ENCODE data around the gene SPRING1.

SPRING1 gene, protein sequence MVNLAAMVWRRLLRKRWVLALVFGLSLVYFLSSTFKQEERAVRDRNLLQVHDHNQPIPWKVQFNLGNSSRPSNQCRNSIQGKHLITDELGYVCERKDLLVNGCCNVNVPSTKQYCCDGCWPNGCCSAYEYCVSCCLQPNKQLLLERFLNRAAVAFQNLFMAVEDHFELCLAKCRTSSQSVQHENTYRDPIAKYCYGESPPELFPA

GRCh38 chr12:116737774-116738657, at the start of gene SPRING1, which contains the start of gene RNFT2:
Gene SPRING1, minus strand, starts transcription at chr12:116738069. Its CDS starts 169 bp downstream, at chr12:116737900.
Gene RNFT2, plus strand, starts transcription at chr12:116738315. Its CDS starts 2,183 bp downstream, at chr12:116740498.
- peak within 1 kb of the TSS; percentile 79 for H3K4me3 ChIP-seq (ENCODE audit: low read depth, low read length)
- H3K36me3 ChIP-seq (ENCODE audit: control insufficient read depth in 2 of 2, insufficient read depth in 1 of 2, low read length in 2 of 2): peaks cover 19 to 40% of the 10 kb centered on the region in 2 experiments
- POLR2A ChIA-PET: interaction anchor here (0.6 to 1.0 kb wide), 8 partner anchors 15 to 142 kb away, joined by 3 to 6 read pairs (median 3); no protein-coding TSS in a partner anchor
- peak within 1 kb of the TSS; percentile 47; the same call in 1 of the 2 replicates for H3K27ac ChIP-seq (ENCODE audit: extremely low read depth, low read depth, low read length)
- H3K9me3 ChIP-seq (ENCODE audit: control insufficient read depth, insufficient read depth, low read depth, low read length): no peaks in the 10 kb centered on the region
- CTCF ChIA-PET: interaction anchor here (0.9 kb wide), 1 partner anchor 144 kb away, joined by 5 read pairs; no protein-coding TSS in a partner anchor
- peaks cover 12% of the 10 kb centered on the region for H3K4me1 ChIP-seq (ENCODE audit: control insufficient read depth, insufficient read depth, low read length)
- TF ChIP-seq OSR2 (tag by site-specific recombination; IDR thresholded peaks at IDR 0.05): 0 out of 2 replicates have a peak, but pooled peaks have one; percentile 20
- TF ChIP-seq YY2 (tag by site-specific recombination; IDR thresholded peaks at IDR 0.05): no peak
- TF ChIP-seq ZNF561 (tag by site-specific recombination; IDR thresholded peaks at IDR 0.05; ENCODE audit: borderline replicate concordance): peak; percentile 98
- TF ChIP-seq, protein P1, sequence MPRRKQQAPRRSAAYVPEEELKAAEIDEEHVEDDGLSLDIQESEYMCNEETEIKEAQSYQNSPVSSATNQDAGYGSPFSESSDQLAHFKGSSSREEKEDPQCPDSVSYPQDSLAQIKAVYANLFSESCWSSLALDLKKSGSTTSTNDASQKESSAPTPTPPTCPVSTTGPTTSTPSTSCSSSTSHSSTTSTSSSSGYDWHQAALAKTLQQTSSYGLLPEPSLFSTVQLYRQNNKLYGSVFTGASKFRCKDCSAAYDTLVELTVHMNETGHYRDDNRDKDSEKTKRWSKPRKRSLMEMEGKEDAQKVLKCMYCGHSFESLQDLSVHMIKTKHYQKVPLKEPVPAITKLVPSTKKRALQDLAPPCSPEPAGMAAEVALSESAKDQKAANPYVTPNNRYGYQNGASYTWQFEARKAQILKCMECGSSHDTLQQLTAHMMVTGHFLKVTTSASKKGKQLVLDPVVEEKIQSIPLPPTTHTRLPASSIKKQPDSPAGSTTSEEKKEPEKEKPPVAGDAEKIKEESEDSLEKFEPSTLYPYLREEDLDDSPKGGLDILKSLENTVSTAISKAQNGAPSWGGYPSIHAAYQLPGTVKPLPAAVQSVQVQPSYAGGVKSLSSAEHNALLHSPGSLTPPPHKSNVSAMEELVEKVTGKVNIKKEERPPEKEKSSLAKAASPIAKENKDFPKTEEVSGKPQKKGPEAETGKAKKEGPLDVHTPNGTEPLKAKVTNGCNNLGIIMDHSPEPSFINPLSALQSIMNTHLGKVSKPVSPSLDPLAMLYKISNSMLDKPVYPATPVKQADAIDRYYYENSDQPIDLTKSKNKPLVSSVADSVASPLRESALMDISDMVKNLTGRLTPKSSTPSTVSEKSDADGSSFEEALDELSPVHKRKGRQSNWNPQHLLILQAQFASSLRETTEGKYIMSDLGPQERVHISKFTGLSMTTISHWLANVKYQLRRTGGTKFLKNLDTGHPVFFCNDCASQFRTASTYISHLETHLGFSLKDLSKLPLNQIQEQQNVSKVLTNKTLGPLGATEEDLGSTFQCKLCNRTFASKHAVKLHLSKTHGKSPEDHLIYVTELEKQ (tag by site-specific recombination; IDR thresholded peaks at IDR 0.05; ENCODE audit: borderline replicate concordance): no peak
- peak; percentile 80 for TF ChIP-seq ZBTB26 (tag by site-specific recombination; optimal IDR thresholded peaks at IDR 0.05)
- TF ChIP-seq, protein P2, sequence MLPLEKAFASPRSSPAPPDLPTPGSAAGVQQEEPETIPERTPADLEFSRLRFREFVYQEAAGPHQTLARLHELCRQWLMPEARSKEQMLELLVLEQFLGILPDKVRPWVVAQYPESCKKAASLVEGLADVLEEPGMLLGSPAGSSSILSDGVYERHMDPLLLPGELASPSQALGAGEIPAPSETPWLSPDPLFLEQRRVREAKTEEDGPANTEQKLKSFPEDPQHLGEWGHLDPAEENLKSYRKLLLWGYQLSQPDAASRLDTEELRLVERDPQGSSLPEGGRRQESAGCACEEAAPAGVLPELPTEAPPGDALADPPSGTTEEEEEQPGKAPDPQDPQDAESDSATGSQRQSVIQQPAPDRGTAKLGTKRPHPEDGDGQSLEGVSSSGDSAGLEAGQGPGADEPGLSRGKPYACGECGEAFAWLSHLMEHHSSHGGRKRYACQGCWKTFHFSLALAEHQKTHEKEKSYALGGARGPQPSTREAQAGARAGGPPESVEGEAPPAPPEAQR (tag by site-specific recombination; IDR thresholded peaks at IDR 0.05): no peak
- no peak for TF ChIP-seq ZNF133 (tag by site-specific recombination; IDR thresholded peaks at IDR 0.05)
- peak; percentile 87 for TF ChIP-seq ZBTB44 (tag by site-specific recombination; IDR thresholded peaks at IDR 0.05)
- peak; percentile 98 for TF ChIP-seq KLF16 (tag by site-specific recombination; IDR thresholded peaks at IDR 0.05)
- TF ChIP-seq ZNF157 (tag by site-specific recombination; IDR thresholded peaks at IDR 0.05): no peak
- TF ChIP-seq, protein P3, sequence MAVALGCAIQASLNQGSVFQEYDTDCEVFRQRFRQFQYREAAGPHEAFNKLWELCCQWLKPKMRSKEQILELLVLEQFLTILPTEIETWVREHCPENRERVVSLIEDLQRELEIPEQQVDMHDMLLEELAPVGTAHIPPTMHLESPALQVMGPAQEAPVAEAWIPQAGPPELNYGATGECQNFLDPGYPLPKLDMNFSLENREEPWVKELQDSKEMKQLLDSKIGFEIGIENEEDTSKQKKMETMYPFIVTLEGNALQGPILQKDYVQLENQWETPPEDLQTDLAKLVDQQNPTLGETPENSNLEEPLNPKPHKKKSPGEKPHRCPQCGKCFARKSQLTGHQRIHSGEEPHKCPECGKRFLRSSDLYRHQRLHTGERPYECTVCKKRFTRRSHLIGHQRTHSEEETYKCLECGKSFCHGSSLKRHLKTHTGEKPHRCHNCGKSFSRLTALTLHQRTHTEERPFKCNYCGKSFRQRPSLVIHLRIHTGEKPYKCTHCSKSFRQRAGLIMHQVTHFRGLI (tag by site-specific recombination; IDR thresholded peaks at IDR 0.05): peak; percentile 77
- peak; percentile 83 for TF ChIP-seq ZXDB (tag by site-specific recombination; IDR thresholded peaks at IDR 0.05)
- TF ChIP-seq, protein P4, sequence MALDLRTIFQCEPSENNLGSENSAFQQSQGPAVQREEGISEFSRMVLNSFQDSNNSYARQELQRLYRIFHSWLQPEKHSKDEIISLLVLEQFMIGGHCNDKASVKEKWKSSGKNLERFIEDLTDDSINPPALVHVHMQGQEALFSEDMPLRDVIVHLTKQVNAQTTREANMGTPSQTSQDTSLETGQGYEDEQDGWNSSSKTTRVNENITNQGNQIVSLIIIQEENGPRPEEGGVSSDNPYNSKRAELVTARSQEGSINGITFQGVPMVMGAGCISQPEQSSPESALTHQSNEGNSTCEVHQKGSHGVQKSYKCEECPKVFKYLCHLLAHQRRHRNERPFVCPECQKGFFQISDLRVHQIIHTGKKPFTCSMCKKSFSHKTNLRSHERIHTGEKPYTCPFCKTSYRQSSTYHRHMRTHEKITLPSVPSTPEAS (tag by site-specific recombination; IDR thresholded peaks at IDR 0.05): no peak
- no peak for TF ChIP-seq ZNF654 (tag by site-specific recombination; IDR thresholded peaks at IDR 0.05; ENCODE audit: low read depth)
- no peak for TF ChIP-seq ZNF473 (tag by site-specific recombination; IDR thresholded peaks at IDR 0.05)
- peak; percentile 97 for TF ChIP-seq ZBTB8A (tag by site-specific recombination; IDR thresholded peaks at IDR 0.05)
- TF ChIP-seq SALL2 (tag by site-specific recombination; IDR thresholded peaks at IDR 0.05; ENCODE audit: borderline replicate concordance): no peak
- TF ChIP-seq ZNF37A (tag by site-specific recombination; IDR thresholded peaks at IDR 0.05): no peak
- TF ChIP-seq HOXD13 (CRISPR knock-in tag; IDR thresholded peaks at IDR 0.05; ENCODE audit: borderline replicate concordance): no peak
- TF ChIP-seq ZNF544 (tag by site-specific recombination; IDR thresholded peaks at IDR 0.05): no peak
- peak; percentile 100 for TF ChIP-seq ZBTB48 (tag by site-specific recombination; IDR thresholded peaks at IDR 0.05)
- TF ChIP-seq ZNF670 (tag by site-specific recombination; IDR thresholded peaks at IDR 0.05; ENCODE audit: low read depth): no peak
- TF ChIP-seq ZFP3 (tag by site-specific recombination; IDR thresholded peaks at IDR 0.05; ENCODE audit: low read depth): no peak
- no peak for TF ChIP-seq ZNF138 (tag by site-specific recombination; IDR thresholded peaks at IDR 0.05; ENCODE audit: borderline replicate concordance)
- TF ChIP-seq ZNF623 (tag by site-specific recombination; IDR thresholded peaks at IDR 0.05): no peak
- TF ChIP-seq ZNF621 (tag by site-specific recombination; IDR thresholded peaks at IDR 0.05): no peak
